ENCODE results near the gene MICAL1.
A peak's percentile ranks its signal among the peaks of the same experiment; 100 is the strongest.

MICAL1 gene

DNA sequence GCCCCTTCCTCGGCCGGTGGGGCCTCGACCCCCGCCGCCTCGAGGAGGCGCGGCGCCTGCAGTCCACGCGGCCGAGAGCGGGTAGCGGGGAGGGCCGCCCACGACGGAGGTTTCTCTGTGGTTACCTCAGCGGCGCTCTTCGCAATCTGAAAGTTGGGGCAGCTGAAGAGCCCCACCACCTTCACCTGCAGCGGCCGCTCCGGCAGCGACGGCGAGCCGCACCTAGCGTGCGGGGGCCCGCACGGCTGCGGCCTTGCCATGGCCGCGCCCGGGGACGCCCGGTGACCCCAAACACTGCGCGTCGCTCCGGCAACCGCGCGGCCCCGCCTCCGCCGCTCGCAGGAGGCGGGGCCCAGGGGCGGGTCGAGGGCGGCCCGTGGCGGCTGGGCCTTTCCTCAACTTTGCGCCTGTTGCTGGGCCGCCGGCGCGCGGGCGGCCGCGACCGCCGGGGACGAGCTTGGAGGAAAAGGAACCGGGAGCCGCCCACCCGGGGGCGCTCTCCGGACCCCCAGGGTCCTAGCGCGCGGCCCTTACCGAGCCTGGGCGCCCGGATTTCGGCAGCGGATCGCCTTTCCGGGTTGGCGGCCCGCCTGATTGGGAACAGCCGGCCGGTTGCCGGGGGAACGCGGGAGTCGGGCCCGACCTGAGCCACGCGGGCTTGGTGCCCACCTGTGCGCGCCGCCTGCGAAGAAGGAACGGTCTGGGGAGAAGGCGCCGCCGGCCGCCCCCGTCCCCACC is 15.1 kb downstream of the MICAL1 start, which contains the start of the genes PPIL6 and SMPD2:
Gene PPIL6, minus strand, starts transcription at position 298 of the 738 bp plus-strand sequence. Its CDS starts 38 bp downstream, at position 260.
Gene SMPD2, plus strand, starts transcription at position 394 of the 738 bp plus-strand sequence. CDS start 398 bp downstream, outside the sequence.
- Histone ChIP-seq H3K27me3 (ENCODE audit: control insufficient read depth, insufficient read depth, low read length) (peaks cover 6% of the 10 kb centered on the region), H3K36me3 (ENCODE audit: control insufficient read depth, insufficient read depth, low read length) (peaks cover 26% of the 10 kb centered on the region), H3K4me1 (ENCODE audit: control insufficient read depth, insufficient read depth, low read length) (peaks cover 7% of the 10 kb centered on the region), H3K9me3 (ENCODE audit: control insufficient read depth, insufficient read depth, low read length) (no peaks in the 10 kb centered on the region), H3K9ac (ENCODE audit: low read depth, low read length) (peak within 1 kb of the TSS; percentile 81), H3K4me3 (ENCODE audit: low read depth, low read length) (peak within 1 kb of the TSS; percentile 91)

DNA sequence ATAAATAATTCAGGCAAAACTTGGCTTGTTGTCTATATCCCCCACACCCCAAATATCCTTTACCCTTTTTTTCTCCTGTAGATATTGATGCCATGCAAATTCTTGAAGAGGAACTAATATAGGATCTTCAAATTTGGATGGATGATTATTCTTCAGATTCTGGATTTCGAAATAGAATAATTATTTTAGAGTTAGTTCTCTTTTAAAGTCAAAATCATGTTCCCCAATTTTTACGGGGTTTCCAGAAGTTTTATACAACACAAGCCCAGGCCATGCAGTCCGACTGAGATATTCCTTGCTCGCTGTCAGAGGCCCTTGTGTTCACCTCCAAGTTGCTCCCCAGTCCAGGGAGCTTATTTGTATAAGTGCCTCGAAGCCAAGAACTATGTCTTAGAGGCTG is 19.5 kb downstream of the MICAL1 start:
- Histone ChIP-seq H3K9ac (ENCODE audit: low read depth, low read length) (no peak overlapping the region), H3K36me3 (ENCODE audit: control insufficient read depth, insufficient read depth, low read length) (no peaks in the 10 kb centered on the region), H3K9me3 (ENCODE audit: control insufficient read depth, insufficient read depth, low read length) (no peaks in the 10 kb centered on the region), H3K4me1 (ENCODE audit: control insufficient read depth, insufficient read depth, low read length) (peaks cover 2% of the 10 kb centered on the region), H3K27me3 (ENCODE audit: control insufficient read depth, insufficient read depth, low read length) (peaks cover 6% of the 10 kb centered on the region), H3K4me3 (ENCODE audit: low read depth, low read length) (no peak overlapping the region)

DNA sequence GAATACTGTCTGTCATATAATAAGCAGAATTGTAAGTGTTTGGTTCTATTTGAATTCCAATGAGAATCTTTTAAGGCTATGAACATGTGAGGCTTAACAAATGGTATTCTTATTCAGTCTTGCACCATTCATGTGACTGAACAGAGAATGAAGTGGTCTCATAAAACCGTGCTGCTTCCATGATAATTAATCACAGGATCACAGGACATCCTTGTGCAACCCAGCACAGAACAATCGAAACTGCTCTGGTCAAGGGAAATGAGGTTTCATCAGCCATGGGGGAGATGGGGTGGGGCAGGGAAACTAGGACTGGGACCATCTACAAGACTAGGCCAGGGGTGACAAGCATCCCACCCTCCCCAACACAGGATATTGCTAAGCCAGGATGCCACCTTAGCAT is 21.1 kb downstream of the MICAL1 start:
- peaks cover 3% of the 10 kb centered on the region for H3K27me3 ChIP-seq (ENCODE audit: control insufficient read depth, insufficient read depth, low read length)
- no peaks in the 10 kb centered on the region for H3K4me1 ChIP-seq (ENCODE audit: control insufficient read depth, insufficient read depth, low read length)
- H3K9ac ChIP-seq (ENCODE audit: low read depth, low read length), result no peak overlapping the region
- H3K9me3 ChIP-seq (ENCODE audit: control insufficient read depth, insufficient read depth, low read length), result no peaks in the 10 kb centered on the region
- H3K36me3 ChIP-seq (ENCODE audit: control insufficient read depth, insufficient read depth, low read length), result no peaks in the 10 kb centered on the region
- H3K4me3 ChIP-seq (ENCODE audit: low read depth, low read length), result no peak overlapping the region

DNA sequence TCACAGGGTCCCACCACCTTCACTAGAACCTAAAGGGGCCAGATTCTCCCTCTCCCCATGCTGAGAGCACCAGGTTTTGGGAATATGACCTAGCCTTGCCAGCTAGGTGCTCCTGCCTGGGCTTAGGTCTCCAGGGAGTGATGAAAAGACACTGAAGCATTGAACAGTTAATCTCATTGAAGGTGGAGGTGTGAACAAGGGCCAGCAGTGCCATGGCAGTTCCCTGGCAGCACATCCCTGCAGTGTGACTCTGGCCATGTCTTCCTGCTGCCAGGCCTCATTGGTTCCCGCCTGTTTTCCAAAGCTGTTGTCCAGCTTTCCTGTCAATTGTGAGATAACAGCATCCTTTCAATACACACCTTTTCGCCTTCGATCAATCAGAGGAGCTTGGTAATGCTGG is 26.1 kb downstream of the MICAL1 start:
- Histone ChIP-seq H3K9me3 (ENCODE audit: control insufficient read depth, insufficient read depth, low read length) (no peaks in the 10 kb centered on the region), H3K36me3 (ENCODE audit: control insufficient read depth, insufficient read depth, low read length) (no peaks in the 10 kb centered on the region), H3K4me3 (ENCODE audit: low read depth, low read length) (no peak overlapping the region), H3K9ac (ENCODE audit: low read depth, low read length) (no peak overlapping the region), H3K4me1 (ENCODE audit: control insufficient read depth, insufficient read depth, low read length) (no peaks in the 10 kb centered on the region), H3K27me3 (ENCODE audit: control insufficient read depth, insufficient read depth, low read length) (no peaks in the 10 kb centered on the region)

DNA sequence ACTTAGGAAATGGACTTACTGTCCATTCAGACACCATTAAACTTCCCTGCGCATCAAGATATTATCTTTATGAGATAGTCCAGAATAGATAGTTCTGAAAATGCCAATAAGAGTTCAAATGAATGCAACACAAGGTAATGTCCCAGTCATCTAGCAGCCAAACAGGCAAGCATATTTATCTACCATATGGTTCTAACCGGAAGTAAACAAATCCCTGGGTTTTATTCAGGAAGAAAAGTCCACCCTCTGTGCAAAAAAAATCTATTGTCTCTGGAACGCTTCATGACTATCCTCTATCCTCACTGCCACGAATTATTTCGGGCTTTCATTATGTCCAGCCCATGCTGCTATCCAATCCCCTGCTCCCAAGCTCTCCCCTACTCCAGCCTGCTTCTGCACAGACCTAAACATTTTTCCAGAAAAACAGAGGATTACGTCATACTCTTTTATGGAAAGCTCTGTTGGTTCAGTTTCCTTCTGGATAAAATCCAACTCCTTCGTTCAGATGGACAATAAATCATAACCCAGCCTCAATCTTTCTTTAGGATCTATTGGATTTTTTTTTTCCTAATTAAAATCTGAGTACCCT is 26.6 kb downstream of the MICAL1 start:
- no peaks in the 10 kb centered on the region for H3K9me3 ChIP-seq (ENCODE audit: control insufficient read depth, insufficient read depth, low read length)
- H3K36me3 ChIP-seq (ENCODE audit: control insufficient read depth, insufficient read depth, low read length), result no peaks in the 10 kb centered on the region
- no peaks in the 10 kb centered on the region for H3K27me3 ChIP-seq (ENCODE audit: control insufficient read depth, insufficient read depth, low read length)
- H3K4me1 ChIP-seq (ENCODE audit: control insufficient read depth, insufficient read depth, low read length), result no peaks in the 10 kb centered on the region
- no peak overlapping the region for H3K9ac ChIP-seq (ENCODE audit: low read depth, low read length)
- H3K4me3 ChIP-seq (ENCODE audit: low read depth, low read length), result no peak overlapping the region

DNA sequence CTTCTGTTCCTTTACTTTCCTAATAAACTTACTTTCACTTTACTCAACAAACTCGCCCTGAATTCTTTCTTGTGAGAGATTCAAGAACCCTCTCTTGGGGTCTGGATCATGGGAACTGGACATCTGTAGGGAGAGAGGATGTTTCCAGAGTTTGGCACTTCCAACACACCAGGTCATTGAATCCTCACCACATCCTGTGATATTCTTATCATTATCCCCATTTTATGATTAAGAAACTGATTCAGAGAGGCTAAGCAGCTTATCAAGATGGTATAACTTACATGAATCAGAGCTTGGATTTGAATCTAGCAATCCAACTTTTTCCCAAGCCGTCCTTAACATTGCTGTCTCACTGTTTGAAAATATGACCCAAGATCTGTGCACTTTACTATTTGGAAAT is 30.6 kb downstream of the MICAL1 start:
- no peak overlapping the region for H3K9ac ChIP-seq (ENCODE audit: low read depth, low read length)
- no peaks in the 10 kb centered on the region for H3K4me1 ChIP-seq (ENCODE audit: control insufficient read depth, insufficient read depth, low read length)
- no peaks in the 10 kb centered on the region for H3K36me3 ChIP-seq (ENCODE audit: control insufficient read depth, insufficient read depth, low read length)
- no peaks in the 10 kb centered on the region for H3K9me3 ChIP-seq (ENCODE audit: control insufficient read depth, insufficient read depth, low read length)
- no peak overlapping the region for H3K4me3 ChIP-seq (ENCODE audit: low read depth, low read length)
- no peaks in the 10 kb centered on the region for H3K27me3 ChIP-seq (ENCODE audit: control insufficient read depth, insufficient read depth, low read length)

DNA sequence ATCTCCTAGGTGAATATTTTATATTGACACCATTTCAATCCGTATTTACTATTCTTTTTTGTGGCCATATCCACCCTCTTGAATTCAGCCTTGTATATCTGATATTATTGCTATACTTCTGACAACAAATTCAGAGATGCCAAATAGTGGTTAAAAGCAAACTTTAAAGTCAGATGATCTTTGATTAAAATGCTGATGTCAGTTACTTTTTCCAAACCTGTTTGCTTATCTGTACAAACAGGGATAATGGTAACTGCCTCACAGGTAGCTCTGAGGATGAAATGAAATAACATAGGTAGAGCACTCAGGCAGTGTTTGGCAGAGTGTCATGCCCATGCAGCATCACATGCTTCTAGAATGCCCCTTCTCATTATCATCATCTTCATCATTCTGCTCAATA is 34.4 kb downstream of the MICAL1 start:
- Histone ChIP-seq H3K36me3 (ENCODE audit: control insufficient read depth, insufficient read depth, low read length) (no peaks in the 10 kb centered on the region), H3K4me1 (ENCODE audit: control insufficient read depth, insufficient read depth, low read length) (no peaks in the 10 kb centered on the region), H3K9ac (ENCODE audit: low read depth, low read length) (no peak overlapping the region), H3K27me3 (ENCODE audit: control insufficient read depth, insufficient read depth, low read length) (no peaks in the 10 kb centered on the region), H3K4me3 (ENCODE audit: low read depth, low read length) (no peak overlapping the region), H3K9me3 (ENCODE audit: control insufficient read depth, insufficient read depth, low read length) (no peaks in the 10 kb centered on the region)

DNA sequence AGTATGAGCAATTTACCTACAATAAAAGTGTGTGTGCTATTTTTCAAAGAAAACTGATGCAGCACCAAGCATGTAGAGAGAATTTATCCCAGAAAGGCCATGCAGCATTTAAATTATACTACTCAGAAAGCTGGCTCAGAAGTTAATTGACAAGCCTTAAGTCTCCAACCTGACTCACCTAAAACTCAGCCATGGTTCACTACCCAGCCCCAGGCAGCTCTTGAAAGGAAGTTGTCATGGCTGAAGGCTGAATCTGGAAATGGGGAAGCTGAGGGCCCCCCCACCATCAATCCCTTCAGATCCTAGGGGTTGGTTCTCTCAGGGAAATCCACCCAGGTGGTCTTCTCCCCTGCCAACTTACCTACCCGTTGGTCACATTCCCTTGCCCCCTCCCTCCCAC is 34.8 kb downstream of the MICAL1 start:
- no peaks in the 10 kb centered on the region for H3K4me1 ChIP-seq (ENCODE audit: control insufficient read depth, insufficient read depth, low read length)
- H3K9ac ChIP-seq (ENCODE audit: low read depth, low read length), result no peak overlapping the region
- no peaks in the 10 kb centered on the region for H3K9me3 ChIP-seq (ENCODE audit: control insufficient read depth, insufficient read depth, low read length)
- no peak overlapping the region for H3K4me3 ChIP-seq (ENCODE audit: low read depth, low read length)
- no peaks in the 10 kb centered on the region for H3K36me3 ChIP-seq (ENCODE audit: control insufficient read depth, insufficient read depth, low read length)
- no peaks in the 10 kb centered on the region for H3K27me3 ChIP-seq (ENCODE audit: control insufficient read depth, insufficient read depth, low read length)

DNA sequence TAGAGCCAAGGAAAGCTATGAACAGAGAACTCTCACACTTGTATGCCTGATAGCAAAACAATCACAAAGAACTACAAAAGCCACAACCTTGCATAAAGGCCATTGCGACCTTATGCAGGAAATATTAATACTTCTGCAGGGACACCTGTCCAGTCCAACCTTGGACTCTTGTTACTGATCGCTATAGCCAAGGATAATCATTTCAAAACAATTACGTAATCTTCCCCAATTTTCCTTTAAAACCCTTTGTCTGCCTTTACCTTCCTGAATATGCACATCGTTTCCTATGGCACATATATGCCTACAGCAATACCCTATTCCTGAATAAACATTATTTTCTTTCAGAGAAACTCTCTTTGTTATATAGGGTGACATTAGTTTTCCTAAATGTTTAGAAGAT is 37.9 kb downstream of the MICAL1 start:
- Histone ChIP-seq H3K4me1 (ENCODE audit: control insufficient read depth, insufficient read depth, low read length) (no peaks in the 10 kb centered on the region), H3K36me3 (ENCODE audit: control insufficient read depth, insufficient read depth, low read length) (no peaks in the 10 kb centered on the region), H3K9me3 (ENCODE audit: control insufficient read depth, insufficient read depth, low read length) (no peaks in the 10 kb centered on the region), H3K27me3 (ENCODE audit: control insufficient read depth, insufficient read depth, low read length) (no peaks in the 10 kb centered on the region), H3K4me3 (ENCODE audit: low read depth, low read length) (no peak overlapping the region), H3K9ac (ENCODE audit: low read depth, low read length) (no peak overlapping the region)

DNA sequence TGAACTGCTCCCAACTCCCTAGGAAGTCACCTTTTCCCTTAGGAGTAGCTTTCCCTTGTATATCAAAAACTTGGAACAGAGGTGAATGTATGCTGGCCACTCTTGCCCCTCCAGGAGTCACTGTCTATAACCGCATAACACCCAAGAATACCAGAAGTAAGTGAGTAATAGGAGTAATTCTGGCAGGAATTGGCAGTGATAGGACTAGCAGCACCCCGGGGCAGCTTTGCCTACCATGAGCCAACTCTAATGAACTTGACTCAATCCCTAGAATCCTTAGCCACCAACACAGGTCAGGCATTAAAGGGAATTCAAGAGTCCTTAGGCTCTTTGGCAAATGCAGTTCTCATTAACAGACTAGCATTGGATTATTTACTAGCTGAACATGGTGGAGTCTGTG is 44.5 kb downstream of the MICAL1 start:
- Histone ChIP-seq H3K9me3 (ENCODE audit: control insufficient read depth, insufficient read depth, low read length) (no peaks in the 10 kb centered on the region), H3K4me3 (ENCODE audit: low read depth, low read length) (no peak overlapping the region), H3K27me3 (ENCODE audit: control insufficient read depth, insufficient read depth, low read length) (no peaks in the 10 kb centered on the region), H3K9ac (ENCODE audit: low read depth, low read length) (no peak overlapping the region), H3K36me3 (ENCODE audit: control insufficient read depth, insufficient read depth, low read length) (no peaks in the 10 kb centered on the region), H3K4me1 (ENCODE audit: control insufficient read depth, insufficient read depth, low read length) (no peaks in the 10 kb centered on the region)

DNA sequence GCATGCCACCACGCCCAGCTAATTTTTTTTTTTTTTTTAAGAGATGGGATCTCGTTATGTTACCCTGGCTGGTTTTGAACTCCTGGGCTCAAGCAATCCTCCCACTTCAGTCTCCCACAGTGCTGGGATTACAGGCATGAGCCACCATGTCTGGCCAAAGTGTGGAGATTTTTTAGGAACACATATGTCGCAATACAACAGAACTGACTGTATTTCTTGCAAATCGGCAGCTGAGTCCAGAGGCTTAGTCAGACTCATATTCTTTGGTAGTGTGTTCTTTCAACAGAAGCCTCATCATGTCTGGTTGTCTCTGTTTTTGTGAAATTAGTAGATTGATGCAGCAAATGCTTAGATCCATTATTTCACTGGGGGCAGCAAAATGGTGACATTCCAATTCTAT is 49.4 kb downstream of the MICAL1 start:
- Histone ChIP-seq H3K4me3 (ENCODE audit: low read depth, low read length) (no peak overlapping the region), H3K27me3 (ENCODE audit: control insufficient read depth, insufficient read depth, low read length) (no peaks in the 10 kb centered on the region), H3K9ac (ENCODE audit: low read depth, low read length) (no peak overlapping the region), H3K4me1 (ENCODE audit: control insufficient read depth, insufficient read depth, low read length) (no peaks in the 10 kb centered on the region), H3K36me3 (ENCODE audit: control insufficient read depth, insufficient read depth, low read length) (no peaks in the 10 kb centered on the region), H3K9me3 (ENCODE audit: control insufficient read depth, insufficient read depth, low read length) (no peaks in the 10 kb centered on the region)

DNA sequence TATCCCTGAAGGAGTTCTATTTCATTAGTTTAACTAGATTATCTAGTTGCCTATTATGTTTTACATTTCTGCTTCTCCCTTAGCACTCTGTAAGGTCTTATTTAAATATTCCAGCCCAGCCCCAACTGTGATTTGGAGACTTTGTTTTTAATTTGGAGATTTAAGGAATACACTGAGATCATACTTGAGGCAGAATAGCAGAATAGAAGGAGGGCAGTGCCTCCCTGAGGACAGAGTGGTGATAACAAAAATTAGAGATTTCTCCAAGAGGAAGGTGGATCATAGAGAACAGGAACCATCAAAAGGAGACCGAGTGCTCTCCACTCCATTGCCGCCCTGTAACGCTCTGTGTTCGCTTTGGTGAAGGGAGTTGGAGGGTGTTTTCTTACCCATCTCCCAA is 58.6 kb downstream of the MICAL1 start:
- Histone ChIP-seq H3K27me3 (ENCODE audit: control insufficient read depth, insufficient read depth, low read length) (no peaks in the 10 kb centered on the region), H3K9ac (ENCODE audit: low read depth, low read length) (no peak overlapping the region), H3K4me3 (ENCODE audit: low read depth, low read length) (no peak overlapping the region), H3K36me3 (ENCODE audit: control insufficient read depth, insufficient read depth, low read length) (no peaks in the 10 kb centered on the region), H3K9me3 (ENCODE audit: control insufficient read depth, insufficient read depth, low read length) (no peaks in the 10 kb centered on the region), H3K4me1 (ENCODE audit: control insufficient read depth, insufficient read depth, low read length) (no peaks in the 10 kb centered on the region)

Data from iPS-15b (cell line).